B cell (primary cell): Measurements from ENCODE around the gene COL19A1. TPM values are rescaled to one million over a fixed set of nuclear protein-coding genes. Genes with fewer than 3 reads are reported as not detected.

Experiments
- ATAC-seq: fragments of 200-7000 bp; cut with Tn5 transposase; one replicate; pipeline ENCODE4 v1.10.0; 2021; ENCODE audit warnings: low read depth, mild to moderate bottlenecking, moderate number of reproducible peaks, moderate library complexity
- CTCF ChIA-PET: fragments of 350-600 bp; sonication (Branson Sonifier 250); formaldehyde crosslinking; loops from one replicate; lab custom pipeline; 2021; ENCODE audit warnings: antibody characterized with exemption, inconsistent platforms; lab: Charles Lee
- POLR2A ChIA-PET: fragments of 350-600 bp; sonication (Branson Sonifier 250); formaldehyde crosslinking; loops from one replicate; lab custom pipeline; 2021; ENCODE audit warnings: antibody characterized with exemption; lab: Charles Lee
- DNase-seq: peaks from one replicate; pipeline ENCODE4 v3.0.0; 2013
- H2AFZ ChIP-seq: 2 replicates; pipeline ENCODE4 v1.6.1; 2012; ENCODE audit warnings: mild to moderate bottlenecking, low read depth, low read length; ENCODE audit not compliant: insufficient read depth, poor library complexity, severe bottlenecking
- H3K27ac ChIP-seq, 2 donors: 1 replicate in 1 of 2; 2 replicates in 1 of 2; pipeline ENCODE4 v1.5.1; 2012 to 2013; ENCODE audit warnings: low read length in 2 of 2, mild to moderate bottlenecking in 2 of 2, moderate library complexity in 1 of 2
- H3K27me3 ChIP-seq, 4 experiments: fragments of 200-600 bp in 1 of 4; sonication (generic) in 1 of 4; replicated peaks in 1 of 4; 1 replicate in 2 of 4; 2 replicates in 2 of 4; pipeline versions ENCODE4 v1.6.1 to v1.7.0; 2013 to 2016; ENCODE audit warnings: low read length in 3 of 4, mild to moderate bottlenecking in 2 of 4, mixed read lengths in 1 of 4, moderate library complexity in 1 of 4; ENCODE audit not compliant: insufficient read depth in 4 of 4, control insufficient read depth in 3 of 4; ENCODE audit errors: control extremely low read depth in 1 of 4
- H3K36me3 ChIP-seq, 2 experiments: replicated peaks in 1 of 2; 1 replicate in 1 of 2; 2 replicates in 1 of 2; pipeline versions ENCODE4 v1.6.1 to v1.7.1; 2013; ENCODE audit warnings: low read length in 1 of 2; ENCODE audit not compliant: insufficient read depth in 2 of 2, control insufficient read depth in 1 of 2; ENCODE audit errors: control extremely low read depth in 1 of 2, extremely low read depth in 1 of 2
- H3K4me1 ChIP-seq, 2 donors: fragments of 200-600 bp in 1 of 2; sonication (generic) in 1 of 2; 1 replicate in 1 of 2; 2 replicates in 1 of 2; pipeline versions ENCODE4 v1.5.1 to v1.6.1; 2013 to 2017; ENCODE audit warnings: low read length in 2 of 2; ENCODE audit not compliant: control insufficient read depth in 2 of 2, insufficient read depth in 2 of 2
- H3K4me2 ChIP-seq: replicated peaks from 2 replicates; pipeline ENCODE3; 2012; ENCODE audit warnings: mild to moderate bottlenecking, low read depth, low read length; ENCODE audit not compliant: poor library complexity, severe bottlenecking
- H3K4me3 ChIP-seq, 5 experiments: fragments of 200-600 bp in 1 of 5; sonication (generic) in 1 of 5; 1 replicate in 3 of 5; 2 replicates in 2 of 5; pipeline versions ENCODE4 v1.5.1 to v1.7.0; 2011 to 2016; ENCODE audit warnings: low read length in 4 of 5, mild to moderate bottlenecking in 4 of 5, low read depth in 2 of 5, control low read depth in 1 of 5, moderate library complexity in 1 of 5; ENCODE audit not compliant: insufficient read depth in 1 of 5; ENCODE audit errors: control extremely low read depth in 1 of 5, extremely low read depth in 1 of 5
- H3K79me2 ChIP-seq: fragments of 200-600 bp; sonication (generic); one replicate; pipeline ENCODE4 v1.6.0; 2016; ENCODE audit warnings: low read length; ENCODE audit not compliant: control insufficient read depth, insufficient read depth
- H3K9ac ChIP-seq: fragments of 200-600 bp; sonication (generic); 2 replicates; pipeline ENCODE4 v1.6.1; 2017; ENCODE audit warnings: mild to moderate bottlenecking, low read length, moderate library complexity
- H3K9me3 ChIP-seq, 3 donors: one replicate each; pipeline versions ENCODE4 v1.6.1 to v1.7.1; 2013; ENCODE audit warnings: low read length in 2 of 3; ENCODE audit not compliant: control insufficient read depth in 2 of 3, insufficient read depth in 1 of 3; ENCODE audit errors: control extremely low read depth in 1 of 3
- H4K20me1 ChIP-seq: 2 replicates; pipeline ENCODE4 v1.6.0; 2012; ENCODE audit warnings: mild to moderate bottlenecking, low read length; ENCODE audit not compliant: insufficient read depth, control insufficient read depth, poor library complexity, severe bottlenecking
- H3K27ac Mint-ChIP-seq: one replicate; pipeline ENCODE4 v1.8.0; 2021; ENCODE audit warnings: mixed read lengths
- H3K27me3 Mint-ChIP-seq: one replicate; pipeline ENCODE4 v1.8.0; 2021; ENCODE audit warnings: mixed read lengths
- H3K4me1 Mint-ChIP-seq: one replicate; pipeline ENCODE4 v1.8.0; 2021; ENCODE audit warnings: mixed read lengths
- H3K4me3 Mint-ChIP-seq: one replicate; pipeline ENCODE4 v1.8.0; 2021; ENCODE audit warnings: mixed read lengths
- H3K9me3 Mint-ChIP-seq: one replicate; pipeline ENCODE4 v1.8.0; 2022; ENCODE audit warnings: mixed read lengths; ENCODE audit not compliant: insufficient read depth
- CTCF ChIP-seq: fragments of 200-600 bp; IDR thresholded peaks from one replicate; pipeline ENCODE4 v1.8.0; 2022; ENCODE audit warnings: antibody characterized with exemption, mild to moderate bottlenecking
- EZH2 ChIP-seq: IDR thresholded peaks from 2 replicates; pipeline ENCODE4 v1.6.1; 2012; ENCODE audit warnings: borderline replicate concordance, low read depth, mild to moderate bottlenecking, moderate library complexity, low read length; ENCODE audit not compliant: insufficient read depth, poor library complexity, severe bottlenecking
- WGBS: methylation state at CpG from one replicate; pipeline ENCODE4 v1.1.5; 2013; ENCODE audit warnings: missing lambda C conversion rate; ENCODE audit not compliant: insufficient coverage; 5-methylcytosine and 5-hydroxymethylcytosine counted together
- intact Hi-C: fragments of 100-400 bp; cut with micrococcal nuclease; formaldehyde crosslinking; loops from one replicate; pipeline ENCODE4 v1.10.0; 2022
- polyA plus RNA-seq: library from polyadenylated mRNA; depleted of rRNA; stranded (reverse); fragments of >200 nt; gene quantifications from 2 replicates; pipeline ENCODE4 v1.2.3, GENCODE V29; 2012
- total RNA-seq, 2 donors: library from RNA; stranded (reverse); fragments of 120-200 nt in 1 of 2; gene quantifications; 1 replicate in 1 of 2; 2 replicates in 1 of 2; pipeline versions ENCODE4 v1.2.3 to v1.2.4, GENCODE V29; 2013 to 2022

Gene COL19A1
- total and polyA plus RNA-seq, 2 donors (not counting 1 experiment from before 2014, with no cell fraction given): 14.6 to 61.4 TPM

GRCh38 chr6:70160276-70160675 lies 293.9 kb downstream of the COL19A1 start:
- no peaks in the 10 kb centered on the region for H3K27me3 ChIP-seq
- Mint-ChIP-seq H3K9me3 (no peaks in the 10 kb centered on the region), H3K27me3 (no peaks in the 10 kb centered on the region), H3K27ac (no peak overlapping the region), H3K4me3 (no peak overlapping the region), H3K4me1 (no peaks in the 10 kb centered on the region)
- DNase-seq: no peak
- H3K27ac ChIP-seq: no peak overlapping the region
- H3K79me2 ChIP-seq: no peaks in the 10 kb centered on the region
- H3K9ac ChIP-seq: no peak overlapping the region
- intact Hi-C loops: no loop called here
- no peak overlapping the region for H3K4me2 ChIP-seq
- H2AFZ ChIP-seq: no peak overlapping the region
- no peak for ATAC-seq
- no peaks in the 10 kb centered on the region for H4K20me1 ChIP-seq
- peaks cover 11 to 35% of the 10 kb centered on the region in 2 experiments for H3K36me3 ChIP-seq
- H3K4me1 ChIP-seq: no peaks in the 10 kb centered on the region
- no CpG with 5 or more reads among the region's 1 CpG for WGBS
- TF ChIP-seq CTCF (no peak), EZH2 (no peak)
- no peaks in the 10 kb centered on the region for H3K9me3 ChIP-seq
- CTCF ChIA-PET: no interaction called here
- POLR2A ChIA-PET: no interaction called here
- H3K4me3 ChIP-seq: no peak overlapping the region

GRCh38 chr6:70162972-70163371 lies 296.6 kb downstream of the COL19A1 start:
- no peak overlapping the region for H3K4me3 Mint-ChIP-seq
- intact Hi-C loops: no loop called here
- H3K9me3 Mint-ChIP-seq: no peaks in the 10 kb centered on the region
- H3K27ac Mint-ChIP-seq: no peak overlapping the region
- no peaks in the 10 kb centered on the region for H3K4me1 Mint-ChIP-seq
- H3K9me3 ChIP-seq: no peaks in the 10 kb centered on the region
- no peaks in the 10 kb centered on the region for H3K79me2 ChIP-seq
- no peak overlapping the region for H3K4me3 ChIP-seq
- no peak overlapping the region for H2AFZ ChIP-seq
- no peaks in the 10 kb centered on the region for H3K27me3 ChIP-seq
- H3K4me1 ChIP-seq: no peaks in the 10 kb centered on the region
- CTCF ChIA-PET: no interaction called here
- no peak overlapping the region for H3K9ac ChIP-seq
- H3K27ac ChIP-seq: no peak overlapping the region
- no CpG with 5 or more reads among the region's 3 CpGs for WGBS
- TF ChIP-seq EZH2: no peak
- no peak for TF ChIP-seq CTCF
- H3K27me3 Mint-ChIP-seq: no peaks in the 10 kb centered on the region
- no peaks in the 10 kb centered on the region for H4K20me1 ChIP-seq
- H3K36me3 ChIP-seq: peaks cover 4 to 42% of the 10 kb centered on the region in 2 experiments
- DNase-seq (no peak), ATAC-seq (no peak)
- no peak overlapping the region for H3K4me2 ChIP-seq
- POLR2A ChIA-PET: no interaction called here
